HepG2 (cell line): ENCODE results near the gene TRIP4. TPM values are rescaled to one million over a fixed set of nuclear protein-coding genes. Genes with fewer than 3 reads are reported as not detected.

Source experiments
- CCDC6 ChIP-seq: sonication (generic); formaldehyde crosslinking; IDR thresholded peaks from 2 replicates; pipeline ENCODE4 v1.8.1; 2022; ENCODE audit warnings: mild to moderate bottlenecking, missing genetic modification reagents, moderate library complexity
- CENPT ChIP-seq: sonication (generic); formaldehyde crosslinking; IDR thresholded peaks from 2 replicates; pipeline ENCODE4 v1.8.0; 2022; ENCODE audit warnings: low read depth, mild to moderate bottlenecking, moderate library complexity, missing genetic modification reagents
- CREBL2 ChIP-seq: sonication (generic); formaldehyde crosslinking; IDR thresholded peaks from 2 replicates; pipeline ENCODE4 v1.8.1; 2023; ENCODE audit warnings: missing genetic modification reagents, mild to moderate bottlenecking, borderline replicate concordance
- ERF ChIP-seq: IDR thresholded peaks from 2 replicates; pipeline ENCODE4 v1.6.1; 2018; ENCODE audit warnings: missing biosample characterization, missing genetic modification reagents
- FOXO1 ChIP-seq: sonication (generic); formaldehyde crosslinking; IDR thresholded peaks from 2 replicates; pipeline ENCODE4 v1.4.0; 2020; ENCODE audit warnings: missing genetic modification reagents
- GLI4 ChIP-seq: sonication (generic); formaldehyde crosslinking; IDR thresholded peaks from 2 replicates; pipeline ENCODE4 v1.5.1; 2020; ENCODE audit warnings: missing genetic modification reagents, mild to moderate bottlenecking, moderate library complexity, borderline replicate concordance
- HNRNPUL1 ChIP-seq: fragments of 200-400 bp; formaldehyde crosslinking; IDR thresholded peaks from 2 replicates; pipeline ENCODE4 v1.6.1; 2017; ENCODE audit warnings: low read depth, mild to moderate bottlenecking, low read length, moderate library complexity
- KAT8 ChIP-seq: IDR thresholded peaks from 2 replicates; pipeline ENCODE4 v1.6.1; 2016; ENCODE audit warnings: missing genetic modification reagents, missing compliant biosample characterization
- KLF16 ChIP-seq, 2 experiments: sonication (generic) in 1 of 2; formaldehyde crosslinking in 1 of 2; IDR thresholded peaks; 2 replicates each; pipeline versions ENCODE4 v1.6.1 to v1.8.0; 2016 to 2023; ENCODE audit warnings: missing genetic modification reagents in 2 of 2, missing compliant biosample characterization in 1 of 2
- MIER3 ChIP-seq: IDR thresholded peaks from 2 replicates; pipeline ENCODE4 v1.6.1; 2016; ENCODE audit warnings: missing compliant biosample characterization, borderline replicate concordance
- NFAT5 ChIP-seq: sonication (generic); formaldehyde crosslinking; IDR thresholded peaks from 2 replicates; pipeline ENCODE4 v1.4.0; 2020; ENCODE audit warnings: missing genetic modification reagents
- PLRG1 ChIP-seq: fragments of 450-650 bp; conservative IDR thresholded peaks from 2 replicates; pipeline ENCODE4 v1.6.1; 2016
- POLR2G ChIP-seq: fragments of 200-400 bp; formaldehyde crosslinking; IDR thresholded peaks from 2 replicates; pipeline ENCODE4 v1.6.1; 2018; ENCODE audit warnings: mild to moderate bottlenecking, low read depth, low read length, moderate library complexity
- PRMT3 ChIP-seq: sonication (generic); formaldehyde crosslinking; IDR thresholded peaks from 2 replicates; pipeline ENCODE4 v1.8.1; 2022; ENCODE audit warnings: low read depth, mild to moderate bottlenecking, moderate library complexity, missing genetic modification reagents, borderline replicate concordance
- RBM22 ChIP-seq: fragments of 200-400 bp; formaldehyde crosslinking; optimal IDR thresholded peaks from 2 replicates; pipeline ENCODE3; 2017; ENCODE audit warnings: mild to moderate bottlenecking, low read length, moderate library complexity
- RXRA ChIP-seq: sonication (generic); formaldehyde crosslinking; IDR thresholded peaks from 2 replicates; pipeline ENCODE4 v1.5.1; 2020; ENCODE audit warnings: missing genetic modification reagents
- SKI ChIP-seq: fragments of 450-650 bp; IDR thresholded peaks from one replicate; pipeline ENCODE4 v1.6.1; 2018; ENCODE audit warnings: mild to moderate bottlenecking; ENCODE audit not compliant: partially characterized antibody
- ZHX1 ChIP-seq: sonication (generic); formaldehyde crosslinking; IDR thresholded peaks from 2 replicates; pipeline ENCODE4 v1.8.1; 2022; ENCODE audit warnings: low read depth, mild to moderate bottlenecking, missing genetic modification reagents
- ZNF556 ChIP-seq: sonication (generic); formaldehyde crosslinking; IDR thresholded peaks from 2 replicates; pipeline ENCODE4 v1.4.0; 2020; ENCODE audit warnings: mild to moderate bottlenecking, missing genetic modification reagents, borderline replicate concordance
- ZNF777 ChIP-seq: sonication (generic); formaldehyde crosslinking; IDR thresholded peaks from 2 replicates; pipeline ENCODE4 v1.4.0; 2020; ENCODE audit warnings: missing genetic modification reagents
- polyA plus RNA-seq, 8 experiments: library from polyadenylated mRNA; depleted of rRNA in 3 of 8; stranded (reverse) in 7 of 8; unstranded in 1 of 8; fragments of >200 nt; fragmentation: Illumina TruSeq in 4 of 8; extraction: Trizol in 4 of 8; gene quantifications; 2 replicates each; pipeline versions ENCODE4 v1.2.1 to v1.2.3, GENCODE V29; 2011 to 2016; ENCODE audit warnings: low read depth in 4 of 8, missing spikeins in 1 of 8, mixed read lengths in 1 of 8; ENCODE audit not compliant: insufficient read depth in 1 of 8
- total RNA-seq, 5 experiments: library from RNA; depleted of rRNA; stranded (reverse); fragments of >200 nt; fragmentation: Illumina TruSeq; extraction: Trizol; gene quantifications; 2 replicates each; pipeline ENCODE4 v1.2.3, GENCODE V29; 2016; ENCODE audit warnings: low read depth in 1 of 5
- TF ChIP-seq, protein P1 (sequence below): sonication (generic); formaldehyde crosslinking; IDR thresholded peaks from 2 replicates; pipeline ENCODE4 v1.8.1; 2023; ENCODE audit warnings: mild to moderate bottlenecking, moderate library complexity, missing genetic modification reagents

TRIP4 gene
- total and polyA plus RNA-seq, 2 of the 13 experiments (the other 11 are each of a cell fraction or from before 2014, with no cell fraction given), result 7.1 to 11.8 TPM

DNA sequence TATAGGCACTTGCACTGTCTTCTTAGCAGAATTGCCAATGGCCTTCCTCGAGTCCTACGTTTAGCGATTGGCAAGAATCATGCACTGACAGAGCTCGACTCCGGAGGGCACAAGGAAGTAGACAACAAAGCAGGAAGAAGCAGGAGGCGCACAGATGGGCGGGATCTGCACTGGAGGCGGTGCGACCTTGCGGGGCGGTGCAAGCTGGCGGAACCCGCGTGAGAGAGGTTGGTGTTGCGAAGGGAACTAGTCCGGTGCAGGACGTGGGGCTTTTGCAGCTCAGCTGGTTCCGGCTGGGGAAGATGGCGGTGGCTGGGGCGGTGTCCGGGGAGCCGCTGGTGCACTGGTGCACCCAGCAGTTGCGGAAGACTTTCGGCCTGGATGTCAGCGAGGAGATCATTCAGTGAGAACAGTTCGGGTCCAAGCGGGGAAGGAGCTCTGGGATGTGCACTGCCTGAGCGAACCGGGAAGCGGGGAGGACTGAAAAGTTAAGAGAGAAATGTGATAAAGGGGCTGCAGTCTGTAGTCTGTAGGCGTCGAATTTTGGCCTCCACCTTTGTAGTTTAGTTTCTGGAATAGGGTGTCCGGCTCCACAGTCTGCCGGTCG is at the start of gene TRIP4 (continued):
- TF ChIP-seq NFAT5, result peak; percentile 87; the same call in 1 of the 2 replicates
- TF ChIP-seq FOXO1 (CRISPR knock-in tag), result peak; percentile 90
- peak; percentile 90 to 99 for TF ChIP-seq KLF16 (CRISPR knock-in tag; IDR thresholded peaks at IDR 0.05)
- TF ChIP-seq CREBL2 (CRISPR knock-in tag), result 0 out of 2 replicates have a peak, but pooled peaks have one; percentile 57
- peak; percentile 100 for TF ChIP-seq MIER3 (CRISPR knock-in tag)
- peak; percentile 92 for TF ChIP-seq RXRA (CRISPR knock-in tag)
- peak; percentile 77 for TF ChIP-seq ZNF777 (CRISPR knock-in tag)
- peak; percentile 99 for TF ChIP-seq ZNF556 (CRISPR knock-in tag)
- peak; percentile 98 for TF ChIP-seq ERF (CRISPR knock-in tag)
- TF ChIP-seq RBM22, result peak; percentile 92
- no peak for TF ChIP-seq PLRG1
- no peak for TF ChIP-seq HNRNPUL1
- TF ChIP-seq CCDC6 (CRISPR knock-in tag), result peak; percentile 98
- TF ChIP-seq, protein P1, sequence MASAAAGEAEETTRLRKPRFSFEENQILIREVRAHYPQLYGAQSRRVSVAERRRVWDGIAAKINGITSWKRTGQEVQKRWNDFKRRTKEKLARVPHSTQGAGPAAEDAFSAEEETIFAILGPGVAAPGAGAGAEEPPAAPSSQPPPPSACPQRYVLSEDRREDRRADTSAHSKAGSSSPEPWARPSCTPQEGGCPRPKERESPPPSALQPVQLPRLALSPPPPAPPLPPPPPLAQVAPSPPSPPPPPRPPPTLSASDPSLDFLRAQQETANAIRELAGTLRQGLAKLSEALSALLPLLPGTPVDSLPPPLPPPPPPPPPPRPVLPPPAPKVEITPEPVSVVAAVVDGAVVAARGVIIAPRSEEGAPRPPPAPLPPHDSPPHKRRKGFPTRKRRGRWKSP (CRISPR knock-in tag), result peak; percentile 94
- TF ChIP-seq SKI, result peak; percentile 64
- peak; percentile 49; the same call in 1 of the 2 replicates for TF ChIP-seq PRMT3 (CRISPR knock-in tag)
- TF ChIP-seq POLR2G, result peak; percentile 95
- TF ChIP-seq GLI4 (CRISPR knock-in tag), result no peak; the same call in 1 of the 2 replicates
- peak; percentile 100 for TF ChIP-seq KAT8 (CRISPR knock-in tag)
- TF ChIP-seq ZHX1, result peak; percentile 94
- peak; percentile 75; the same call in 1 of the 2 replicates for TF ChIP-seq CENPT (CRISPR knock-in tag)
